GM10266 (cell line): Measurements from ENCODE around the gene CFL2.
"Not testable (repeated sequence)": the region's sequence is repeated elsewhere in the genome, so short reads cannot be mapped to it uniquely, and the experiment has no call there.

ENCODE experiments used
- DNase-seq: peaks from one replicate; pipeline ENCODE4 v3.0.0; 2012; ENCODE audit errors: extremely low spot score
- CTCF ChIP-seq: IDR thresholded peaks from 2 replicates; pipeline ENCODE4 v1.5.1; 2012; ENCODE audit warnings: mild to moderate bottlenecking, low read depth; ENCODE audit not compliant: control insufficient read depth, insufficient read depth; ENCODE audit errors: missing control alignments

CFL2 gene

GRCh38 chr14:34711169-34711568, 3.2 kb downstream of the CFL2 start:
- DNase-seq: peak; percentile 72
- TF ChIP-seq CTCF: no peak

GRCh38 chr14:34710744-34711143, 3.6 kb downstream of the CFL2 start:
- no peak for DNase-seq
- TF ChIP-seq CTCF: no peak

GRCh38 chr14:34710006-34710405, 4.4 kb downstream of the CFL2 start:
- no peak for DNase-seq
- TF ChIP-seq CTCF: no peak

GRCh38 chr14:34707722-34708121, 6.7 kb downstream of the CFL2 start:
- no peak for DNase-seq
- no peak for TF ChIP-seq CTCF

- DNase-seq: no peak
- TF ChIP-seq CTCF: no peak
These were observed 12.6 kb downstream of the CFL2 start for GRCh38 chr14:34701808-34702207.

- no peak for DNase-seq
- no peak for TF ChIP-seq CTCF
These were observed 13.7 kb downstream of the CFL2 start for GRCh38 chr14:34700622-34701130.

GRCh38 chr14:34699873-34700621, 14.3 kb downstream of the CFL2 start:
- no peak for TF ChIP-seq CTCF
- DNase-seq: no peak

GRCh38 chr14:34694216-34694615, 20.2 kb downstream of the CFL2 start:
- not testable (repeated sequence) for DNase-seq
